Activated CD4-positive, alpha-beta memory T cell treated with anti-CD3 and anti-CD28 coated beads for 36 hours (primary cell): ENCODE measurements around the gene GJB4. TPM values are rescaled to one million over a fixed set of nuclear protein-coding genes. Genes with fewer than 3 reads are reported as not detected.

Experiments
- total RNA-seq, 2 experiments: library from RNA; stranded (reverse); gene quantifications; one replicate each; pipeline ENCODE4 v1.2.3, GENCODE V29; 2021

Gene GJB4
- total RNA-seq, 2 experiments from 2014 or later: not detected

Other genes starting within 250 kb of the GJB4 start
- not detected for gene GJB5, start 4.7 kb upstream of the GJB4 start, total RNA-seq
- not detected for gene GJB3, start 21.5 kb downstream of the GJB4 start, total RNA-seq
- not detected for gene GJA4, start 33.3 kb downstream of the GJB4 start, total RNA-seq
- 10 to 100 TPM; 46.5 to 46.7 TPM for gene SMIM12, start 100.0 kb downstream of the GJB4 start, total RNA-seq
- under 1 TPM; 0.82 to 0.88 TPM for gene DLGAP3, start 169.9 kb downstream of the GJB4 start, total RNA-seq
- 10 to 100 TPM; 26.5 to 28.8 TPM for gene TMEM35B, start 225.6 kb downstream of the GJB4 start, total RNA-seq